Endodermal cell (in vitro differentiated cells): Measurements from ENCODE around the gene CCDC200. TPM values are rescaled to one million over a fixed set of nuclear protein-coding genes. Genes with fewer than 3 reads are reported as not detected.

Experiments
- DNase-seq: peaks from one replicate; pipeline ENCODE4 v3.0.0-alpha.2; 2017
- H3K27ac ChIP-seq: 2 replicates; pipeline ENCODE4 v1.5.1; 2013; ENCODE audit warnings: mild to moderate bottlenecking, low read depth, low read length, moderate library complexity
- H3K27me3 ChIP-seq: 2 replicates; pipeline ENCODE4 v1.6.1; 2013; ENCODE audit warnings: mild to moderate bottlenecking, low read length, moderate library complexity; ENCODE audit not compliant: insufficient read depth, control insufficient read depth, poor library complexity, severe bottlenecking
- H3K36me3 ChIP-seq: 2 replicates; pipeline ENCODE4 v1.7.0; 2013; ENCODE audit warnings: mild to moderate bottlenecking, low read length, moderate library complexity; ENCODE audit not compliant: control insufficient read depth, insufficient read depth
- H3K4me1 ChIP-seq: one replicate; pipeline ENCODE4 v1.7.0; 2013; ENCODE audit warnings: low read length; ENCODE audit not compliant: control insufficient read depth, insufficient read depth
- H3K4me3 ChIP-seq: 2 replicates; pipeline ENCODE4 v1.5.1; 2013; ENCODE audit warnings: mild to moderate bottlenecking, low read length, moderate library complexity
- H3K9ac ChIP-seq: 2 replicates; pipeline ENCODE4 v1.6.1; 2013; ENCODE audit warnings: mild to moderate bottlenecking, low read length, moderate library complexity; ENCODE audit not compliant: poor library complexity, severe bottlenecking; ENCODE audit errors: extremely low read depth
- H3K9me3 ChIP-seq: 2 replicates; pipeline ENCODE4 v1.6.1; 2013; ENCODE audit warnings: mild to moderate bottlenecking, low read length, moderate library complexity; ENCODE audit not compliant: control insufficient read depth
- H3K27ac Mint-ChIP-seq: 2 replicates; pipeline ENCODE4 v1.8.0; 2020; ENCODE audit warnings: mixed read lengths
- H3K27me3 Mint-ChIP-seq: 2 replicates; pipeline ENCODE4 v1.8.0; 2021; ENCODE audit warnings: mild to moderate bottlenecking, mixed read lengths; ENCODE audit not compliant: insufficient read depth
- H3K36me3 Mint-ChIP-seq: 2 replicates; pipeline ENCODE4 v1.8.0; 2020; ENCODE audit warnings: low read depth, mixed read lengths
- H3K4me1 Mint-ChIP-seq: 2 replicates; pipeline ENCODE4 v1.8.0; 2020; ENCODE audit warnings: mixed read lengths
- H3K4me3 Mint-ChIP-seq: 2 replicates; pipeline ENCODE4 v1.8.0; 2020; ENCODE audit warnings: mild to moderate bottlenecking, moderate library complexity, mixed read lengths
- H3K9me3 Mint-ChIP-seq: 2 replicates; pipeline ENCODE4 v1.8.0; 2020; ENCODE audit warnings: mild to moderate bottlenecking, mixed read lengths
- CTCF ChIP-seq: fragments of 200-600 bp; sonication (generic); conservative IDR thresholded peaks from 2 replicates; pipeline ENCODE4 v1.5.0; 2021; ENCODE audit warnings: antibody characterized with exemption, mild to moderate bottlenecking
- WGBS, 2 experiments: methylation state at CpG; one replicate each; pipeline versions ENCODE4 v1.1.5 to v1.1.7; 2013; ENCODE audit warnings: missing lambda C conversion rate in 2 of 2, mixed read lengths in 1 of 2; ENCODE audit not compliant: insufficient coverage in 1 of 2, insufficient read length in 1 of 2; 5-methylcytosine and 5-hydroxymethylcytosine counted together
- total RNA-seq, 2 donors: library from RNA; stranded (reverse); fragmentation: NEBNext Ultra II Directional in 1 of 2; extraction: Animal tissue kit (Norgen Biotek cat#: 25700) in 1 of 2; gene quantifications; 2 replicates in 1 of 2; 3 replicates in 1 of 2; pipeline ENCODE4 v1.2.1, GENCODE V29; 2021

Gene CCDC200
- total RNA-seq, 2 donors from 2014 or later = not detected

- Mint-ChIP-seq H3K4me1 (no peaks in the 10 kb centered on the region), H3K36me3 (peaks cover 8% of the 10 kb centered on the region), H3K4me3 (no peak overlapping the region), H3K27me3 (no peaks in the 10 kb centered on the region), H3K9me3 (no peaks in the 10 kb centered on the region), H3K27ac (no peak overlapping the region)
- Histone ChIP-seq H3K9me3 (no peaks in the 10 kb centered on the region), H3K27ac (no peak overlapping the region), H3K36me3 (peaks cover 7% of the 10 kb centered on the region), H3K27me3 (no peaks in the 10 kb centered on the region), H3K4me3 (no peak overlapping the region), H3K4me1 (no peaks in the 10 kb centered on the region), H3K9ac (no peak overlapping the region)
- DNase-seq = no peak
- TF ChIP-seq CTCF = no peak
- WGBS, 2 experiments = 86 to 93% methylated on average over 4 to 7 of the region's 7 CpGs
Measured at GRCh38 chr17:43226393-43226792, 2.0 kb downstream of the CCDC200 start.

GRCh38 chr17:43224146-43224705, 4.2 kb downstream of the CCDC200 start:
- H3K9me3 Mint-ChIP-seq = no peaks in the 10 kb centered on the region
- no peak overlapping the region for H3K4me3 ChIP-seq
- H3K27ac Mint-ChIP-seq = no peak overlapping the region
- H3K4me1 Mint-ChIP-seq = no peaks in the 10 kb centered on the region
- H3K27me3 ChIP-seq = no peaks in the 10 kb centered on the region
- WGBS, 2 experiments = 97 to 100% methylated on average over 1 to 6 of the region's 7 CpGs
- peaks cover 7% of the 10 kb centered on the region for H3K36me3 ChIP-seq
- no peak overlapping the region for H3K4me3 Mint-ChIP-seq
- H3K27me3 Mint-ChIP-seq = no peaks in the 10 kb centered on the region
- no peaks in the 10 kb centered on the region for H3K4me1 ChIP-seq
- TF ChIP-seq CTCF = no peak
- H3K9ac ChIP-seq = no peak overlapping the region
- DNase-seq = peak; percentile 32
- H3K9me3 ChIP-seq = no peaks in the 10 kb centered on the region
- no peak overlapping the region for H3K27ac ChIP-seq
- peaks cover 8% of the 10 kb centered on the region for H3K36me3 Mint-ChIP-seq

GRCh38 chr17:43220511-43221125, 7.8 kb downstream of the CCDC200 start:
- peaks cover 21% of the 10 kb centered on the region for H3K36me3 ChIP-seq
- no peak overlapping the region for H3K9ac ChIP-seq
- no peaks in the 10 kb centered on the region for H3K9me3 ChIP-seq
- H3K36me3 Mint-ChIP-seq = peaks cover 29% of the 10 kb centered on the region
- peaks cover 8% of the 10 kb centered on the region for H3K4me1 ChIP-seq
- TF ChIP-seq CTCF = no peak
- DNase-seq = peak; percentile 29
- H3K4me1 Mint-ChIP-seq = no peaks in the 10 kb centered on the region
- H3K4me3 ChIP-seq = no peak overlapping the region
- H3K27me3 Mint-ChIP-seq = no peaks in the 10 kb centered on the region
- no peak overlapping the region for H3K27ac Mint-ChIP-seq
- H3K27me3 ChIP-seq = no peaks in the 10 kb centered on the region
- 83 to 89% methylated on average over 7 to 9 of the region's 9 CpGs for WGBS, 2 experiments
- no peaks in the 10 kb centered on the region for H3K9me3 Mint-ChIP-seq
- H3K27ac ChIP-seq = no peak overlapping the region
- no peak overlapping the region for H3K4me3 Mint-ChIP-seq
